ENCODE results near the gene EYA3. TPM values are rescaled to one million over a fixed set of nuclear protein-coding genes. Genes with fewer than 3 reads are reported as not detected.

The EYA3 gene
- total RNA-seq, 1 donor from 2014 or later: 25.3 TPM

DNA sequence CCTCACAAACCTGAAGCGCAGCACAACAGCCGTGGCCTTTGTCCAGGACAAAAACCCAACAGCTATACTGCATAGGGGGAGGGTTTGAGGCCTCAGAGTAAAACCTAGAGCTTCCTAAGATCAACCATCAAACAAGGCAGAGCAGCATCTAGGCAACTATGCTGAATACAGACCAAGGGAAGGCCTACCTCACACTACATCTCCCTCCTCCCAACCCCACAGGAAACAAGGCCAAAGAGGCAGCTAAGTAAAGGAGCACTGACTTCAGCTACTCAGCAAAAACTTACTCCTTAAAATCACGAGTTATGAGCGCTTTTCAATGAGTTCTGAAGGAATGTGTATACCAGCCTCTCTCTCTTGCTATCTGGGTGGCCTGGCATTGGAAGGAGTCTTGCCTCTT is 116.3 kb downstream of the EYA3 start:
- peaks cover 39% of the 10 kb centered on the region for H3K4me1 Mint-ChIP-seq (ENCODE audit: low read depth, unreplicated experiment)
- peaks cover 3% of the 10 kb centered on the region for H3K27me3 Mint-ChIP-seq (ENCODE audit: unreplicated experiment)
- DNase-seq: no peak
- no peak overlapping the region for H3K4me3 Mint-ChIP-seq (ENCODE audit: unreplicated experiment)
- peaks cover 5% of the 10 kb centered on the region for H3K36me3 Mint-ChIP-seq (ENCODE audit: unreplicated experiment)
- H3K27ac Mint-ChIP-seq (ENCODE audit: unreplicated experiment): peak overlapping the region; percentile 81
- TF ChIP-seq, protein P1, sequence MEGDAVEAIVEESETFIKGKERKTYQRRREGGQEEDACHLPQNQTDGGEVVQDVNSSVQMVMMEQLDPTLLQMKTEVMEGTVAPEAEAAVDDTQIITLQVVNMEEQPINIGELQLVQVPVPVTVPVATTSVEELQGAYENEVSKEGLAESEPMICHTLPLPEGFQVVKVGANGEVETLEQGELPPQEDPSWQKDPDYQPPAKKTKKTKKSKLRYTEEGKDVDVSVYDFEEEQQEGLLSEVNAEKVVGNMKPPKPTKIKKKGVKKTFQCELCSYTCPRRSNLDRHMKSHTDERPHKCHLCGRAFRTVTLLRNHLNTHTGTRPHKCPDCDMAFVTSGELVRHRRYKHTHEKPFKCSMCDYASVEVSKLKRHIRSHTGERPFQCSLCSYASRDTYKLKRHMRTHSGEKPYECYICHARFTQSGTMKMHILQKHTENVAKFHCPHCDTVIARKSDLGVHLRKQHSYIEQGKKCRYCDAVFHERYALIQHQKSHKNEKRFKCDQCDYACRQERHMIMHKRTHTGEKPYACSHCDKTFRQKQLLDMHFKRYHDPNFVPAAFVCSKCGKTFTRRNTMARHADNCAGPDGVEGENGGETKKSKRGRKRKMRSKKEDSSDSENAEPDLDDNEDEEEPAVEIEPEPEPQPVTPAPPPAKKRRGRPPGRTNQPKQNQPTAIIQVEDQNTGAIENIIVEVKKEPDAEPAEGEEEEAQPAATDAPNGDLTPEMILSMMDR (IDR thresholded peaks at IDR 0.05; ENCODE audit: partially characterized antibody, unreplicated experiment): no peak
- H3K9me3 Mint-ChIP-seq (ENCODE audit: unreplicated experiment): peaks cover 4% of the 10 kb centered on the region

DNA sequence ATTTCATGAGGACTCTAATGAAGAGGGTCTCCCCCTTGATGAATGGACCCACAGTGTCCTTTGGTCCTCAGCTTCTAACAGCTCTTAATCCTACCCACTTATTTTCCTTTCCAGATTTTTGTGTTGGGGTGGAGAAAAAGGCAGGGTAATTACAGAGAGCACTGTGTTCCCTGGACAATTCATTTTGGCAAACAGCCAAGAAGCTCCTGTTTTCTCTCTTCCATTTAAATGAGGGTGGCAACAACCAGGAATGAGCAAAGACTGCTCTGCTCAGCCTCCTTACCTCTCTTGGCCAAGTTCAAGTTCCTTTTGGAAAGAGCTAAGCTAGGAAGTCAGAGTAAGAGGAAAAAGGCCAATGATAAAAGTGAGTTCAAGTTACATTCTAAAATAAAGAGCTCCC is 116.7 kb downstream of the EYA3 start:
- DNase-seq: no peak
- TF ChIP-seq, protein P1 (IDR thresholded peaks at IDR 0.05; ENCODE audit: partially characterized antibody, unreplicated experiment): no peak
- Mint-ChIP-seq H3K9me3 (ENCODE audit: unreplicated experiment) (peaks cover 4% of the 10 kb centered on the region), H3K36me3 (ENCODE audit: unreplicated experiment) (peaks cover 5% of the 10 kb centered on the region), H3K27ac (ENCODE audit: unreplicated experiment) (peak overlapping the region; percentile 81), H3K27me3 (ENCODE audit: unreplicated experiment) (peaks cover 3% of the 10 kb centered on the region), H3K4me1 (ENCODE audit: low read depth, unreplicated experiment) (peaks cover 43% of the 10 kb centered on the region), H3K4me3 (ENCODE audit: unreplicated experiment) (peak overlapping the region; percentile 59)

DNA sequence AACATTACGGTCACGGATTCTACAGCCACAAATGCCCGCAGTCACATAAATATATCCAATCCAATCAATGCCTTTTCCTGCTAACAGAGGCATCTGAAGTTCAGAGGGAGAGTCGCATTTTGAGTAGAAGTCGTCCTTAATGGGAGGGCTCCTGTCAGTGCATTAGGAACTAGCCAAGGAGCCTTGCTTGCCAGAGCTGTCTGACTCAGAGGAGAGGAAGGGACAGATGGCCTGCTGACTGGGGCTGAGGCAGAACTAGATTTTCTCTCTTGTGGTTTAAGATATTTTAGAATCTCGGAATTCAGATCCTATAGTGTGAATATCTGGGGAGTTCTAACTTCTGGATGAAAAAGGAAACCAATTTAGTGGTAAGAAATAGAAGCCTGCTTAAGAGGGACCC is 118.0 kb downstream of the EYA3 start:
- Mint-ChIP-seq H3K27ac (ENCODE audit: unreplicated experiment) (peak overlapping the region; percentile 88), H3K27me3 (ENCODE audit: unreplicated experiment) (peaks cover 3% of the 10 kb centered on the region), H3K4me3 (ENCODE audit: unreplicated experiment) (peak overlapping the region; percentile 47), H3K4me1 (ENCODE audit: low read depth, unreplicated experiment) (peaks cover 51% of the 10 kb centered on the region), H3K9me3 (ENCODE audit: unreplicated experiment) (peaks cover 4% of the 10 kb centered on the region), H3K36me3 (ENCODE audit: unreplicated experiment) (peaks cover 5% of the 10 kb centered on the region)
- TF ChIP-seq, protein P1 (IDR thresholded peaks at IDR 0.05; ENCODE audit: partially characterized antibody, unreplicated experiment): no peak
- DNase-seq: no peak

DNA sequence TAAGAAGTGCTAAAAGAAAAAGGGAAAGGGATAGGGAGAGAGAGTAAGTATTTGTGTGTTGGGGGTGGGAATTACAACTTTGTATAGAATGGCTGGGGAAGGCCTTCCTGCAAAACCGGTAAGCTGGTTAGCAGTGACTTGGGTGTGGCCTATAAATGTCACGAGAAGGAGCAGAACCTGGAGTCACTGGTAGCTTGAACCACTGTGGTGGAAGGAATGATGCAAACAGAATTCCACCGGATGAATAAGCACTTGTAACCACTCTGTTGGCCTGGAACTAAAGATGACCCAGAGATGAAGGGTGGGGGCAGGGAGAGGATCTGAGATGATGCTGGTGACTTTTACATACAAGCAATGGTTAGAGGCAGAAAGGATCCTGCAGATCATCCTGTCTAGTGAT is 119.7 kb downstream of the EYA3 start:
- Mint-ChIP-seq H3K27me3 (ENCODE audit: unreplicated experiment) (peaks cover 3% of the 10 kb centered on the region), H3K4me1 (ENCODE audit: low read depth, unreplicated experiment) (peaks cover 57% of the 10 kb centered on the region), H3K9me3 (ENCODE audit: unreplicated experiment) (peaks cover 5% of the 10 kb centered on the region), H3K36me3 (ENCODE audit: unreplicated experiment) (peaks cover 3% of the 10 kb centered on the region), H3K4me3 (ENCODE audit: unreplicated experiment) (peak overlapping the region; percentile 31), H3K27ac (ENCODE audit: unreplicated experiment) (no peak overlapping the region)
- no peak for DNase-seq
- TF ChIP-seq, protein P1 (IDR thresholded peaks at IDR 0.05; ENCODE audit: partially characterized antibody, unreplicated experiment): no peak

DNA sequence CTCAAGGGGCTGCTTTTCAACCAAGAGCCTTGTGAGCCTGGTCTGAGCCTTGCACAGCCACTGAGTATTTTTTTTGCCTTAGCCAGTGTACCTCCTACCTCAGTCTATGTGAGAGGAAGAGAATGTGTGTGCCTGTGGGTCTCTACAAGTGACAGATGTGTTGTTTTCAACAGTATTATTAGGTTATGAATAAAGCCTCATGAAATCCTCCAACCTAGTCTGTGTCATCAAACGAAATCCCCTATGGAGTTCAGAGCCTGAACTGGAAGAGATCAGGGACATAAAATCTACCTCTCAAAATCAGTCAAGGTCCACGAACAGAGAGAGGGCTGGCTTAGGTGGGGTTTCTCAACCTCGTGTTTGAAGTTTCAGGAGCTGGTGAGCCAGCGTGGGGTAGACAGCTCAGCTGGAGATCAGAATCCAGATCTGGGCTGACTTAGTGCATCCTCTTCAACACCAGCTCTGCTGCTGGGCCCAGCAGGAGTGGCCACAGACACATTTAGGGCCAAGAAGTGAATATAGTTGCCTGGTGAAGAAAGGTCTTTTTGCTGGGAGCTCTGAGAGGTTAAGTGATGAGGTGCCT is 120.4 kb downstream of the EYA3 start:
- Mint-ChIP-seq H3K4me1 (ENCODE audit: low read depth, unreplicated experiment) (peaks cover 57% of the 10 kb centered on the region), H3K27me3 (ENCODE audit: unreplicated experiment) (peaks cover 3% of the 10 kb centered on the region), H3K4me3 (ENCODE audit: unreplicated experiment) (peak overlapping the region; percentile 8), H3K9me3 (ENCODE audit: unreplicated experiment) (peaks cover 3% of the 10 kb centered on the region), H3K27ac (ENCODE audit: unreplicated experiment) (no peak overlapping the region), H3K36me3 (ENCODE audit: unreplicated experiment) (no peaks in the 10 kb centered on the region)
- TF ChIP-seq, protein P1 (IDR thresholded peaks at IDR 0.05; ENCODE audit: partially characterized antibody, unreplicated experiment): no peak
- DNase-seq: no peak

Data from glutamatergic neuron (in vitro differentiated cells).